GM12874 (cell line): ENCODE data around the gene ABCC9.

Source experiments
- TF ChIP-seq, protein P1 (sequence below): IDR thresholded peaks from 2 replicates; pipeline ENCODE4 v1.5.1; 2011; ENCODE audit warnings: low read depth, mild to moderate bottlenecking, control low read depth, low read length, moderate library complexity; ENCODE audit not compliant: insufficient read depth

ABCC9 gene

DNA sequence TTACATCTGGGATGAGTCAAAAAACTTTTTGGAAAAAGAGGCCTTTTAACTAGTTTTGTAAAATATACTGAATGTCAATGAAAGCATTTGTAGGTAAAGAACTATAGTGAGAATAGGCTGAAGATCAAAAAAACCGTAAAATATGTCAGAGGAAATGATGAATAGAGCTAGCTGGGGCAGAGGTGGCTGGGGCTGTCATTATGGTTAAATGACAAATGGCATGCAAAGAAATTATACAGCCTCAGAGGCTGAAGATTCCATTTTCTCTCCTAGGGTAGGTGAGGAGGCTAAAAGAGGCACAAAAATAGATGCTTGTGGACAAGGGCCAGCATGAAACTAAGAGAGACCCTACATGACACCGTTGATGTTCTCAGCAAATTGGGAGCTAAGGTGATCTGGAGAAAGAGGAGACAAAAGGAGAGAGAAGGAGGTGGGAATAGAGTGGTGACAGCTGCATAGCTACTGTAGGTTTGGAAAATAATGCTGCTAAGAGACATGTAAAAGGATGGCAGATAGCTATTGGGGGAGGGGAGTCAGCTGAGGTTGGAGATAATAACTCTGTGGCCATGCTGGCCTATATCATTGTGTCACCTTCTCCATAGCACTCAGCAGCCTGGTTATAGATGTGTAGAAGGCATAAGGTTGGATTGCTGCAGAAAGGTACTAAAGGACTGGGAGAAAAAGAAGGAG is 63.8 kb downstream of the ABCC9 start:
- TF ChIP-seq, protein P1, sequence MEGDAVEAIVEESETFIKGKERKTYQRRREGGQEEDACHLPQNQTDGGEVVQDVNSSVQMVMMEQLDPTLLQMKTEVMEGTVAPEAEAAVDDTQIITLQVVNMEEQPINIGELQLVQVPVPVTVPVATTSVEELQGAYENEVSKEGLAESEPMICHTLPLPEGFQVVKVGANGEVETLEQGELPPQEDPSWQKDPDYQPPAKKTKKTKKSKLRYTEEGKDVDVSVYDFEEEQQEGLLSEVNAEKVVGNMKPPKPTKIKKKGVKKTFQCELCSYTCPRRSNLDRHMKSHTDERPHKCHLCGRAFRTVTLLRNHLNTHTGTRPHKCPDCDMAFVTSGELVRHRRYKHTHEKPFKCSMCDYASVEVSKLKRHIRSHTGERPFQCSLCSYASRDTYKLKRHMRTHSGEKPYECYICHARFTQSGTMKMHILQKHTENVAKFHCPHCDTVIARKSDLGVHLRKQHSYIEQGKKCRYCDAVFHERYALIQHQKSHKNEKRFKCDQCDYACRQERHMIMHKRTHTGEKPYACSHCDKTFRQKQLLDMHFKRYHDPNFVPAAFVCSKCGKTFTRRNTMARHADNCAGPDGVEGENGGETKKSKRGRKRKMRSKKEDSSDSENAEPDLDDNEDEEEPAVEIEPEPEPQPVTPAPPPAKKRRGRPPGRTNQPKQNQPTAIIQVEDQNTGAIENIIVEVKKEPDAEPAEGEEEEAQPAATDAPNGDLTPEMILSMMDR = no peak

DNA sequence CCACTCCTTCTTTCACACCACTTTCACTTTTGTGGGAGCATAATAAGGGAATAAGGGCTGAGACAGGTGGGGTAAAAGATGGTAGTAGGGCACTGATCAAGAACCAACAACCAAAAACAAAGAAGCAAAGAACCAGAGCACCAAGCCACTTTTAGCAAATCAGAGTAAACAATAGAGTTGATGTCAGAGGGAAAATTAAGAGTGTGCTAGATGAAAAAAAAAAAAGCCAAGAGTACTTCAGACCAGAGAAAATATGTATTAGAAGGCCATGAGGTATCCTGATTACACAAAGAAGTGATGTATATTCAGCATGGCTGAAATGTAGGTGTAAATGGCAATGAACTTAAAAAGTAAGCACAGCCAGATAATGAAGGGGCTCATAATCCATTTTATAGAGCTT is 75.4 kb downstream of the ABCC9 start:
- TF ChIP-seq, protein P1 = no peak

DNA sequence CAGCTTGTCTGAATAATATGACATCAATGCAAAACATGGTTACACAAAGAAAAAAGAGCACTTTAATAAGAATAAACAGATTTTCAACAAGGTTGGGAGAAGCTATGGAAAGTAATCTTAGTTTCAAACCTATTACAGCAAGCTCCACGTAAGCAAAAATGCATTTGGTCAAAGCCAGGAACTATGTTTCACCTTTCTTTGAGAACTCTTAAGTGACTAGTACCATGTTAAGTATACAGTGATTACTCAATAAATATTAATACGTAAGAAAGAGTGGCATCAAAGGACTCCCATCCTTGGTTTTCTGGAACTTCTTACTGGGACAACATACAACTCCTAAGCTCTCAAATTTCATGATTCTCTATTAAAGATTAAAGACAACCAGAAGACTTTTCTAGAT is 80.7 kb downstream of the ABCC9 start:
- TF ChIP-seq, protein P1 = no peak

DNA sequence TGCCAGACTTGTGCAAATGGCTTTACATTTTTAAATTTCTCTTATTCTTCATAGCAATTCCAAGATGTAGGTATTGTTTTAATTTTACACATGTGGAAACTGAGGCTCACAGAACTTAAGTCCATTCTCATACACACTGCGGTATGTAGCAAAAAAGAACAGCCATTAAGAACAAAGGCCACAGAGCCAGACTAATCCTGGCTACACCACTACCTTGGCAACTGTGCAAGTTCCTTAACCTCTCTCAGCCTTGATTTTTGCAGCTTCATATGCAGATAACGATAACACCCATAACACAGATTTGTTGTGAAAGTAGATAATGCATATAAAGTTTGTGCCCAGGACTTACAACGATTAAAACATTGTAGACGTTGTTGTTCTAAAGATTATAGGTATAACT is 81.1 kb downstream of the ABCC9 start:
- TF ChIP-seq, protein P1 = no peak

DNA sequence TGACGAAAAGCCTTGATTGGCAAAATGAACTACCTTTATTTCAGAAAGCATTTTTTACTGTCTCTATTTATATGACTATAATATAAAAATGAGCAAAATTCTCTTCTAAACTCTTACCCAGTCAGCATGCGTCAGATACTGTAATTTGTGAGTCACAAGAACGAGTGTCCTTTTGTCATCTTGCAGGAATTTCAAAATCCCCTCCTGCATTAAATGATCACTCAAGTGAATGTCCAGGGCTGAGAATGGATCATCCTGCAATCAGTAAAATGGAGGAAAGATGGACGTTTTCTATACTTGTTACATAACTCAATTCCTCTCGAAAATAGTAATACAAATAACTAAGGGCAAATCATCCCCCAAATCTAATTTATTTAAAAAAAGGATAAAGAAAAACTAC is 89.0 kb downstream of the ABCC9 start:
- TF ChIP-seq, protein P1 = no peak

DNA sequence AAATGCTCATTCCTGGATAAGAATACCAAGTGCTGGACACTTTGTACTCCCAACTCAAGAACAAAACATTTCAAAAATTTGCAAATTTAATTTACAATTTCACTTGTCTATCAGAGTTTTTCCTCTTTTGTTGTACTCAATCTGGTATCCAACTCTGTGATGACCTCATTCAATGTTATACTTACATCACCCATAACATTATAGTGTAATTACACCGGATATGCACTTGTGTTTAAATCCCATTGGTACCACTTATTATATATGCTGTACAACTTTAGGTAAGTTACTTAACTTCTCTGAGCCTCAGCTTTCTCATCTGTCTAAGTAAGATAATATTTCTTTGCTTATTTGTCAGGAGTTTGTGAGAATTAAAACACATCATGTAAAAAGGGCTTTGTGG is 90.1 kb downstream of the ABCC9 start:
- TF ChIP-seq, protein P1 = no peak

DNA sequence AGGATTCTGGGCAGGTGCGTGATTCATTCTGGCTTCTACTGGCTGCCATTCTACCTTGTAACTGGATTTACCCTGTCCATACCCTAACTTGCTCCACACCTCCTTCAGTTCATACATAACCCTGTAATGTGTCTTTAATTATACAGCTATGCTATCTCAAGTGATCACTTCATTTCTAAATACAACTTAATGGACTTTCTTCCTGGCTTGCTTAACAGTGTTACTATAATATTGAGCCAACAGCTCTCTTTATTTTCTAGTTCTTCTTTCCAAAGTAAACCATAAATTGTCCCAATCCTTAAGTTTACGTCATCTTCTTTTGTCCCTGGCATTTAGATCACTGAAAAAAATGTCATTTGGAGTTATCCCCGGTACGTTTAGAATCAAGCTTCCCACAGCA is 90.8 kb downstream of the ABCC9 start:
- TF ChIP-seq, protein P1 = no peak

DNA sequence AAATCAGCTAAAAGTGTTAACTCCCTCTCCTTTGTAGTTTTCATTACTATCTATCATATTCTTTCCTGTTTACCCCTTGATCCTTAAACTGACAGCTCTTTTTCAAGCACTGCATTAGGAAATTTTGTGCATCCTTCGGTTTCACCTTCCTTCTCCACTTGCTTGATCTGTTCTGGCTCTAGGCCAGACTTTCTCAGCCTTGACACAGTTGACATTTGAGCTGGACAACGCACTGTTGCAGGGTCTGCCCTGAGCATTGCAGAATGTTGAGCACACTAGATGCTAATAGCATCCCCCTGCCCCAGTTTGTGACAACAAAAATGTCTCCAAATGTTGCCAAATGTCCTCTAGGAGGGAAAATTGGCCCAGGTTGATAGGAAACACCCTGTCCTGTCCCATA is 91.3 kb downstream of the ABCC9 start:
- TF ChIP-seq, protein P1 = no peak
